GM21360 (cell line): ENCODE results near the gene SPOPL.
A peak's percentile ranks its signal among the peaks of the same experiment; 100 is the strongest.
"Not testable (repeated sequence)": the region's sequence is repeated elsewhere in the genome, so short reads cannot be mapped to it uniquely, and the experiment has no call there.

Source experiments
- ATAC-seq: cut with Tn5 transposase; IDR thresholded peaks from one replicate; pipeline ENCODE4 v1.9.1; 2021; ENCODE audit warnings: mild to moderate bottlenecking, moderate library complexity; ENCODE audit not compliant: unreplicated experiment

The SPOPL gene

DNA sequence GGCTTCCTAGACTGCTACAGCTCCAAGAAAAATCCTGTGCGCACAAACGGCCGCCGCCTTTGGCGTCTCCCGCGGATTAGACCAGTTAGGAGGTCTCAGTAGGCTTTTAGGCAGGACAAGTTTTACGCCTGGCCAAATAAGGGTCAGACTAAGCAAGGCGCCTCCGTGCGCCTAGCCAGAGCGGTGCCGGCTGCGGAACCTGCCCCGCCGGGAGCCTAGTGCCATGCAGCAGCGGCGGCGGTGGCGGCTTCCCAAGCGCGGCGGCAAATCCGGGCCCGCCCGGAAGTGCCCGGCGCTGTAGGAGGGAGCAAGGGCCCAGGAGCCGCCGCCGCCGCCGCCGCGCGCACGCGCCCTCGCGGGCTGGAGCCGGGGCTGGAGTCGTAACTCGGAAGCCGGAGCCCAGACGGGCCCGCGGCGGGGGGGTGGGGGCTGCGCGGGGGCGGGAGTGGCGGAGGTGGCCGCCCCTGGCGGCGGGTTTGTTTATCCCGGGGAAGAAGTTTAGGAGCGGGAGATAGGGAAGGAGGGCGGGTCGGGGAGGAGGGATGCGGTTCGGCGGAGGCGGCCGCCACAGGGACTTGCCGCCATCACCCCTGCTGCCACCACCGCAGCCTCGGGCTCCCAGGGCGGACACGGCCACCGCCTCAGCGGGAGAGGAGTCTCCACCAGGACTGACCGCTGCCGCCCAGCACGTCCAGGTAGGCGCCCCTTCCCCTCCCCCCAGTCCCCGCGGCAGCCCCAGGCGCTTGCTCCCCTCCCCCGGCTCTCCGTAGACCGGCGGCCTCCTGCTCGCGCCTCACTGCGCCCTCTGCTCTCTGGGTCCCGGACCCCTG, at the start of gene SPOPL:
TSS of gene SPOPL (plus strand) at position 346 of the 830 bp plus-strand sequence. CDS start 48,447 bp downstream, outside the sequence.
- peak; percentile 69 for ATAC-seq

DNA sequence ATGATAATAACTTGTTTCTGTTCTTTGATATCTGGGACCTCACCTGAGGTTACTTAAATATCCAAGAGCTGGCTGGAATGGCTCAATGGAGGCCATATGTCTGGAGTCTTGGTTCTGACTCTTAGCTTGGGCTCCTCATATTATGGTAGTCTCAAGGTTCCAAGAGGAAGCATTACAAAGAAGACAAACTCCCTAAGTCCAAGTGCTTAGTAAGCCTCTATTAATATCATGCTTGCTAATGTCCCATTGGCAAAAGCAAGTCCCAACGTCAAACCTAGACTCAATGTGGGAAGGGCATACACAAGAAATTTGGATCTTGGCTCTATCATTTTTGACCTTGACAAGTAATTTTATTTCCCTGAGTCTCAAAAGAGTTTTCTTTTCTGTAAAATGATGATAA, 49.2 kb upstream of the SPOPL start:
- ATAC-seq: no peak

DNA sequence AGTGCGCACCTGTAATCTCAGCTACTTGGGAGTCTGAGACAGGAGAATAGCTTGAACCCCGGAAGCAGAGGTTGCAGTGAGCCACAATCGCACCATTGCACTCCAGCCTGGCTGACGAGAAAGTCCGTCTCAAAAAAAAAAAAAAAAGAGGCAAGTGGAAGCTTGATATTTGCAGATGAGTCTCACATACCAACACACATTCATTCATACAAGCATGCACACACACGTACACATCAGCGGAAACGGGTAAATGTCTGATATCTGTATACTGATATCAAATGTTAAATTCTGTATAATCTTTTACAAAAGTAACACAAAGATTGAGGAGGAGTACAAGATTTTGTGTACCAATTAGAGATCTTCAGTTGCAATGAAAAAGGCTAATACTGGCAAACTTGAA, 47.8 kb upstream of the SPOPL start:
- ATAC-seq: no peak

DNA sequence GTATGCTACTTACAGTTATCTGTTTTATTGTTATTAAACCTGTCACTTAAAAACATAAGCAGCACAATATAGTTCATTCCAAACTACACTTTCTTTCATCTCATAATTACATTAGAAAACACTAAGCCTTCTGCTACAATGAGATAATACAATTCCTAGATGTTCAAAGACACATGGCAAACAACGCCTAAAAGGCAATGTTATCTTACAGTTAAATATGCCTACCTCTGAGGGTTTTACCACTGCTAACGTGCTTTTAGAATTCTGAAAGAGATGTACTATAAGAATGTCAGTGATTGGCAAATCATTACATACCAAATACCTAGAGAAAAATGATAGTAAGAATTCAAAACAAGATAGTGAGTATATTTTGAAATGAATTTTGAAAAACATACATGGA, 46.8 kb upstream of the SPOPL start:
- ATAC-seq: no peak

DNA sequence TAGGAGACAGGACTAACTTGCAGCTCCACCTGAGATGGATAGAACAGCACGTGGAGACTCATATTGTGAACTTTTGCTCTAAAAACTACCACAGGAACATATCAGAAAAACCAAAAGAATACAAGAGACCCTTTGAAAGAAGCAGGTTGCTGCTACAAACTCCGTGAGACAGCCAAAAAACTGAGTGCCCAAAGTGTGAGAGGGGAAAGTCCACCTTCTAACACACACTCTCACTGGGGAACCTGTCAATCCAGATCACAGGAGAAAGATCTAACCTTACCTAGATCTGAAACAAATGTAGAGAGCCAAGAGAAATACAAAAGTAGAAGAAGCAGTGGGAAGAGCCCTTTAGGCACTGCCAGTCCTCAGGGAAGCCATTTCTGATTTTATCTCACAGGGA, 46.3 kb upstream of the SPOPL start:
- ATAC-seq: no peak

DNA sequence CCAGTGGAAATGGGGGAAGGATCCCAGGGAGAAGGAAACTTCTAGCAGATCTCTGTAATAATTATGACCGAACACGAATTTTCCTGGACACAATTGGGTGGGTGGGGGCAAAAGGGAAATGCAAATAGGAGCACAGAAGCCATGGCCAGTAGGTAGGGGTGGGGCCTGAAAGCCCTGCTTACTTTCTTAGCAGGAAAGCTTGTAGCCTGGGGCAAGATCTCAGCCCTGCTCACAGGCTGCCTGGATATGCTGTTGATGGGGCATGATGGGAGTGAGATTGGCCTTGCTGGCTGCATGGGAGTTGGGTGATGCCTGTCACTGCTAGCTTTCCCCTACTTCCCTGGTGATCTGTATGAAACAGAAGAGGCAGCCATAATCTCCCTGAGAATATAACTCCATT, 45.9 kb upstream of the SPOPL start:
- ATAC-seq: no peak

DNA sequence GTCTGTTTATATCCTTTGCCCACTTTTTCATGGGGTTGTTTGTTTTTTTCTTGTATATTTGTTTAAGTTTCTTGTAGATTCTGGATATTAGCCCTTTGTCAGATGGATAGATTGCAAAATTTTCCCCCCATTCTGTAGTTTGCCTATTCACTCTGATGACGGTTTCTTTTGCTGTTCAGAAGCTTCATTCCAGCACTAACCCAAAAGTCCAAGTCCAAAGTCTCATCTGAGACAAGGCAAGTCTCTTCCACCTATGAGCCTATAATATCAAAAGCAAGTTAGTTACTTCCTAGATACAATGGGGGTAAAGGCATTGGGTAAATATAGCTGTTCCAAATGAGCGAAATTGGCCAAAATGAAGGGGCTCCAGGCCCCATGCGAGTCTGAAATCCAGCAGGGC, 38.9 kb upstream of the SPOPL start:
- not testable (repeated sequence) for ATAC-seq

DNA sequence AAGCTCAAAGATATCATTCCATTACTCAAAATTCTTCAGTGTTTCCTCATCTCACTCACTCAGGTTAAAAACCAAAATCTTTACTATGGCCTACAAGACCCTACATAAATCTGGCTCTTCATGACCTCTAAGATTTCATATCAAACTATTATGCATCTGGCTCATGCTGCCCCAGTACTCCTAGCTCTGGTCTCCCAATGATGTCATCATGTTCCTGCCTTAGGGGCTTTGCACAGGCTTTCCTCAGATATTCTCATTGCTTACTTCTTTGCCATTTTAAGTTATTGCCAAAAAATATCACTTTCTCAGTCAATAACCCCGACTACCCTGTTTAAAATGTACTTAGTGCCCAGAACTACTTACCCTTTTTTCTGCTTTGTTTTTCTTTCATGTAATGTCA, 33.0 kb upstream of the SPOPL start:
- no peak for ATAC-seq

DNA sequence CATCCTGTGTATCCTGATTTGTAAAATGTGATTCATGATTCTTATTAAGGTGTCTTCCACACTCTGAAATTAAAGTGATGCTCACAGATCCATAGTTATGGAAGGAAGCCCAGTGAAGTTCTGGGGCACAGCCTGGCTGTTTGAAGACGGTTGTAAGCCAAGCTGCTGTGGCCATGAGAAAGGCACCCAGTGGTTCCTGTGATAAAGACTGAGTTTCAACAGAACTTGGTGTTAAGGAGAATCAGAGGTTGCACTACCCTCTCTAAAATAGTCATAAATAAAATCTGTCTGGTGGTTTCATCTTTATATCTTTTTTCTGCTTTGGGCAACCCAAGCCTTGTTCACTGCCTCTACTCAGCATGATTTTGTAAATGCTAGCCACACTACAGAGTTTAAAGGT, 32.2 kb upstream of the SPOPL start:
- no peak for ATAC-seq

DNA sequence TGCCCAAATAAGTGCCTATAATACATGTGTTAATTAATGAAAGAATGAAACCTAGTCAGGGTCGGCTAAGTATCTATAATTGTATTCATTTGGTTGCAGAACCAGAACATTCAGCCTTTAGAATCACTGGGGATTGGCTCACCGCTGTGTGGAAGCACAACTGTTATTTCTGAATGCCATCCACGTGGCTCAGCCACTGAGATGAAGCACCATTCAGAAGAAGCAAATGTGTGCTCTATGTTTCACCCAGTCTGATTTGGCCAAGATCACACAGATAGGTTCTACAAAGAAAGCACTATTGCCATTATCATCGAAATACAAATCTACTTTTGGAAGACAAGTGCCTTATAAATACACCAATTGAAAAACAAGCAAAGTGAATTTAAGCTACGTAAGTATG, 30.6 kb upstream of the SPOPL start:
- no peak for ATAC-seq

DNA sequence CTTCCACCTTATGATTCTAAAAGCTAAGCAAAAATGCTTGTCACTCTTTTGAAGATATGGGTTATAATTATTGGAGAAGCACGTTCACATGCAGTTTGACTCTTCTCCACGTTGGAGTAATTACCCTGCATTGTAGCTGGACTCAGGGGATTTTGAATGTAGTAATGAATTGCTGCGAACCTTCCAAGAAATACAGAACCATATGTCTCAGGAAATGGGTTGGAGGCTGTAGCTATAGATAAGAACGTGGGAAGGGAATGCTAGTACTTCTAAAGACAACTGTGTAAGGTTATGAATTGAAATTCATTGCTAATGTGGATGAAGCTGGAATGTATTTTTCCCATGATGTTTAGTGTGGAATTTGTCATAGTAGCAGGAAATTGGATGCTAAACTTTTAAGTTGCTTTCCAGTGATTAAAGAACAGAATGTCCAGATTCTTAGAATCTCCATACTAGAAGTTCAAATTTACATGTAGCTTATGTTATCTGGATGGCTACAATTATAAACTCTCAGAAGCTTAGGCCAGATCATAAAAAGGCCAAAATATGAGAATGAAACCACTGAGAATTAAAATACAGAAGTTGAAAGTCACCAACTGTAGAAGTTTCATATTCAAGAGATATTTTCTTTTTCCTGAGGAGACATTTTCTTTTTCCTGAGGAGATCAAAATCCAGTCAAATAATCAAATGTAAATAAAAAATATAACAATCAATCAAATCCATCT, 27.3 kb upstream of the SPOPL start:
- no peak for ATAC-seq

DNA sequence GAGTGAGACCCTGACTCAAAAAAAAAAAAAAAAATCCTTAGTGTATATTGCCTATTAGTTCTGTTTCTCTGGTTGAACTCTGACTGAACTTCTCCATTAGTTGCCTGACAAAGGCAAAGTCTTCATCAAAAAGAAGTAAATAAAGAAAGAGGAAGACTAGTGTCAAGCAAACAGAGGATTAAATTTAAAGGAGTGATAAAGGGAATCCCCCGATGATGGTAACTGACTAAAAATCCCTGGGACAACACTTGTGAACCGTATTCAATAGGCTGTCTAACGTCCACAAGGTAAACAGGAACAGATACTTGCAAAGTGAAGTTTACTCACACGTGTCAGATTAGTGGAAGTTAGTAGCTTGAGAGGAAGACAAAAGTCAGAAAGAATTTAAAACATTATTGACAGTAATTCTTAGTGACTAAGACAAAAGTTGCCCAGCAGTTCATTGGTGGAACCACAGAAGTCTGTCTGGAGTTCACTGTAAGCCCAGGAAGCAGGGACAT, 26.2 kb upstream of the SPOPL start:
- ATAC-seq: peak; percentile 85

DNA sequence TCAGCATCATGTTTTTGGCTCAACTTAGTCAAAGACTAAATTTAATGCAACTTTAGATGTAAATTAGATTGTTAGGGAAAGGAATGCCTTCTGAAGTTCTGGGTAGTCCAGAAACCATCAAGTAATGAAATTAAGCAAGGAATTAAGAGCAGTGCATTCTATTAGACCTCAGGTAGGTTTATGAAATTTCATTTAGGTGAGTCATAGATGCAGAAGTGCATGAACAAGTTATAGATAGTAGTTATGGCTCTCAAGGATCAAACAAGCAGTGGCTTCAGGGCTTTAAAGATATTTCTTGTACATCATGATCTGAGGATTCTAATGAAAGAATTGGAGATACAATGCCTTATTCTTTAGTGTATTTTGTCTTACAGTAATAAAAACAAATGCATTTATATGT, 25.4 kb upstream of the SPOPL start:
- no peak for ATAC-seq

DNA sequence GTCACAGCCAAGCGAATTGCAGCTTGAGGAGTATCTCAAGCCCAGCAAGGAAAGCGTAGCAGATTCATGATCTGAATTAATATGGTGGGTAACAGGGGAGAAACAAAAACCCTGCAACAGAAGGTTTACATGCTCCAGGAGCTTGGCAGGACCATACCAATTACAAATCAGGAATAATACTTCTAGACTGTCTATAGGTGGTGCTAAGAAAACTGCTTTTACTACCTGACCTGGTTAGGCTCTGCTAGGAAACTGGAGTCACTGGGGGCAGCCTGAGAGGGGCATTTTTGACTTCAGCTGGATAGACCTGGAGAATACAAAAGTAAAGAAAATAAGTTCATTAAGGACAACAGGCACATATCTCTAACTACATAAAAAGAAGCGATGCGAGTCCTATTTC, 24.6 kb upstream of the SPOPL start:
- no peak for ATAC-seq

DNA sequence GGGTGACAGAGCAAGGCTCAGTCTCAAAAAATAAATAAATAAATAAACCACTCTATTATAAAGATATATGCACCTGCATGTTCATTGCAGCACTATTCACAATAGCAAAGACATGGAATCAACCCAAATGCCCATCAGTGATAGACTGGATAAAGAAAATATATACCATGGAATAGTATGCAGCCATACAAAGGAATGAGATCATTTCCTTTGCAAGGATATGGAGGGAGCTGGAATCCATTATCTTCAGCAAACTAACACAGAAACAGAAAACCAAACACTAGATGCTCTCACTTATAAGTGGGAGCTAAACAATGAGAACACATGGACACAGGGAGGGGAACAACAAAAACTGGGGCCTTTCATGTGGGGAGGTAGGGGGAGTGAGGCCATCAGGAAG, 18.8 kb upstream of the SPOPL start:
- not testable (repeated sequence) for ATAC-seq

DNA sequence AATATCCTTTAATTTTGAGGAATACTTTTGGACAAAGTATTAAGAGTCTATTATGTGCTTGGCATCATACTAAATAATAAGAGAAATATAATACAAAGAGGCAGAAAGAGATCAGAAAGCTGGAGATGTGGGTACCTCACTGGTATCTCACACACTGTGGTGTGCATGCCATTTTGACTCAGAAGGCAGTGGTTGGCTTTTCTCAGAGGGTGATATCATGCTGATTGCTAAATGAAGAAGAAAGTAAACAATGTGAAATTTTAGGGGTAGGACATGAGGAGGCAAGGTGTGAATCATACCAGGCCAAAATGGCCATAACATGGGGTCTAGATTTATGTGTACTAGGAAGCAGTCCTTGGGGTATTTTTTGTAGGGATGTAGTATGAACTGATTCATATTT, 16.6 kb upstream of the SPOPL start:
- ATAC-seq: no peak

DNA sequence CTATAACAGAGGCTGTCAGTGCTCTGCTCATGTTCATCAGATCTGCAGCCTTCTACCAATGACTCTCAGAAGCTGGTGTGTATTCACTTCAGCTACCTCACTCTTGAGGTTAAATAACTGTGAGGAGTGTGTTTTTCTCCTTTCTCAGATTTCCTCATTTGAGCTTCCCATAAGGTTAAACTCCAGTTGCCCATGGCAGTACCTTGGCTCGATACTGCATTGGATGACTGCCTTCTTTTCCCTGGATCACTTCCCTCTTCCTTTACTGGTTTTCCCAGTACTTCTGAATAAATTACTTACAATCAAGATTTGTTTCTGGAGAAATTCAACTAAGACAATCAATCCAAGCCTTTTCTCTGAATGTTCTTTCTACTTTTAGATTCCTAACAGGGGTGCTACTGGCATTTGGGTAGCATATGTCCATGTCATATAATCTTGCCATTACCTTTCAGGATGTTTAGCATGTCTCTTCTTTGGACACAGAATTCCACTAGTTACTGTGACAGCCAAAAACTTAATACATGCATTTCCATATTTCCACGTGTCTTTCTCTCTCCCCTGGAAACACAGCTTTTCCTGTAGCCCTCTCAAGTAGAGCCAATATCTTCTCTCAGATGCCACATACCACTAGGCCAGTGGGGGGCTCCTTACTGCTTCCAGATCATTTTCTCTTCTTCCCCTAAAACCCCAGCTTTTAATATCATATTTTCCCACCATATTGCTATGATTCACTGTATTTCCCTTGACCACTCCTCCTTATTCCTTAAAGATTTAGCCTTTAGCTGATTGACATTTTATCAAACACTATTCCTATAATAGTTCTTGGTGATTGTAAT, 15.0 kb upstream of the SPOPL start:
- no peak for ATAC-seq

DNA sequence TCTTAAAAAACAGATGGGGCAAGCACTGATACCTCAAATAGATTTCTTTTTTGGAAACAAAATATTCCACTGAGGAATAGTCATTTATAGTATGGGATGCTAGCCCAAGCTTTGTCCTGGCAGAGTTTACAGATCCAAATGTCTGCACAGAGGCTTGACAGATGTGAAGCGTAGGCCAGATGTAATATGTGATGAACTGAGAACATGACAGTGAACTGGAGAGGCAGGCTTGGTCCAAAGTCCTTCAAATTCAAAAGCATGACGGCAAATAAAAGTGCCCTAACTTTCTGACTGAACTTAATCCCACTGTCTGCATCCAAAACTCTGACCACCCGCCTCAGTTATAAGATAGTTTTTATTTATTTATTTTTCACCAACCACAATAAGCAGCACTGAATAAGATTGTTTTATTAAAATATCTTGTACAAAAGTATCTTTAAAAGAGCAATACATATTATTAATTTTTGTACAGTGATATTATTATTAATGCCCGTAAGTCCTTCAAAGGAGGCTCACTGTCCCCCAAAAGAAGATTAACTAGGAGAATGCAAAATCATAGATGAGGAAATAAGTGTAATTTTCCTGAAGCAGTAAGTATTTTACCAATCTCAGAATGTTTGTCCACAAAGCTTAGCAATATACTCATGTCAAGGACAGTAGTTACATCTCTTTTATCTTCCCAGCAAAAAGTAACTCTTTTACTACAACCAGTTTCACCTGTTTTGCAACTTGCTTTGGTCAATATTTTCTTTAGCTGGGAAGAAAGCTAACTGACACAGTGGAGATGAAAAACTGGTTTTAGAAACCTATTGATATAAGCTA, 10.7 kb upstream of the SPOPL start:
- no peak for ATAC-seq

DNA sequence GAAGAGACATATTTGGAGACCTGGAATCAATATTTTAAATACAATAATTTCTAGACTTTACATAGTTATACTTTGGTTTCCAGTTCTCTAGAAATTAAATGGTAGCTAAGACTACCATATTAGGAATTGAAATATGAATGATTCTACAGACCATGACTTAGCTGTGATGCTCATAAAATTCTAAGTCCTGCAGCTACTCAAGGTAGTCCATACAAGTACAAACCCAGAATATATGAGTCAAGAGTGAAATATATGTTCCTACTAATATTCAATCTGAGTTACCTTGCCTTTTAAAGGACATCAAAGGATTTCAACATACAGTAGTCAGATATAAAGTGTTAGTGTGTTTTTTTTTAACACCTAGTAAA, 10.1 kb upstream of the SPOPL start:
- no peak for ATAC-seq

DNA sequence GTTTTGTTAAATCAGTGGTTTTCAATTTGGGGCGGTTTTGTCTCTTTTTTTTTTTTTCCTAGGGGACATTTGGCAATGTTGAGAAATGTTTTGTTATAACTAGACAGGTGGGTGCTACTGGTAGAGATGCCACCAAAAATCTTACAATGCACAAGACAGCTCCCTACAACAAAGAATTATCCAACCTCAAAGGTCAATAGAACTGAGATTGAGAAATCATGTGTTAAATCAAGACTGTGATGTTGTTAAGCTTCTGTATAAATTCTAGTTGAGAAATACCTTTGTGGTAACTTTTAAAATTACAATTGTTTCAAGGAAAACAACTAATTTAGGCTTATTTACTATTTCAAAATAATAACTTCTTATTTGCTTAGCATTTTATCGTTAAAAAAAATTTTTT, 9.4 kb upstream of the SPOPL start:
- ATAC-seq: no peak

DNA sequence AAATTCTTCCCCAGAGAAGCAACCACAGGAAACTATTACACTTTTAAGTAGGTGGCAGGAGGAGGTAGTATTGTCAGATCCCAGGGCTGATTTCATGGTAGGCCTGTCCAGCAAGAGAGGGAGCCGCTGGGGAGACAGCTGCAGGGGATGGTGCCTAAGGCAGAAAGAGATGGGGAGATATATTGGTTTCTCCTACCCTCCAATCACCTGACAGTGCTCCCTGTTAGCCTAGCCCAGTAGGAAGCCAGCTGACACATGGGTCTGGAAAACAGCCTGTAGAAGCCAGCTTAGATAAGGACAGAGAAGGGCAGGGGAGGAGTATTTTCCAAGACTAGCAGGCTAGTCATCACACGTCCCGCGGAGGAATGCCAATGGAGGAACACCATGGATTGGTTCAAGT, 8.2 kb upstream of the SPOPL start:
- no peak for ATAC-seq
